ENCODE results near the gene RIC3.

DNA sequence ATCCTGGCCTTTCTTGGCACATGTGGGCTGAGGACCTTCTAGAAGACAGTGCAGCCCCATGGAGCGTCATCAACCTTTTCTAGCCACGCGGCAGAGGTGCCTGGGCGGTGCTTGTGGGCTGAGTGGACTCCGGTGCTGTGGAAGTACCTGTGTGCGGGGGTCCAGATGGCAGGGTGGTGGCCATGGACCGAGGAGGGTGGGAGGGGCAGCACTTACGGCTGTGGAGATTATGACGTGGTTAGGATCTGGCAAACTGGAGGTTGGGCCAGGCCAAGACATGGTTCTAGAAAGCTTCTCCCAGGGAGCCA is 85.8 kb downstream of the RIC3 start:
- TF ChIP-seq POLR2A (IDR thresholded peaks at IDR 0.05) (no peak), POLR2AphosphoS5 (IDR thresholded peaks at IDR 0.05) (no peak), EP300 (IDR thresholded peaks at IDR 0.05) (no peak)
